ENCODE data around the gene CNTLN. TPM values are rescaled to one million over a fixed set of nuclear protein-coding genes. Genes with fewer than 3 reads are reported as not detected.
A peak's percentile ranks its signal among the peaks of the same experiment; 100 is the strongest.
"Not testable (repeated sequence)": the region's sequence is repeated elsewhere in the genome, so short reads cannot be mapped to it uniquely, and the experiment has no call there.

CNTLN gene
- total RNA-seq, 1 experiment from 2014 or later: 5.8 TPM

DNA sequence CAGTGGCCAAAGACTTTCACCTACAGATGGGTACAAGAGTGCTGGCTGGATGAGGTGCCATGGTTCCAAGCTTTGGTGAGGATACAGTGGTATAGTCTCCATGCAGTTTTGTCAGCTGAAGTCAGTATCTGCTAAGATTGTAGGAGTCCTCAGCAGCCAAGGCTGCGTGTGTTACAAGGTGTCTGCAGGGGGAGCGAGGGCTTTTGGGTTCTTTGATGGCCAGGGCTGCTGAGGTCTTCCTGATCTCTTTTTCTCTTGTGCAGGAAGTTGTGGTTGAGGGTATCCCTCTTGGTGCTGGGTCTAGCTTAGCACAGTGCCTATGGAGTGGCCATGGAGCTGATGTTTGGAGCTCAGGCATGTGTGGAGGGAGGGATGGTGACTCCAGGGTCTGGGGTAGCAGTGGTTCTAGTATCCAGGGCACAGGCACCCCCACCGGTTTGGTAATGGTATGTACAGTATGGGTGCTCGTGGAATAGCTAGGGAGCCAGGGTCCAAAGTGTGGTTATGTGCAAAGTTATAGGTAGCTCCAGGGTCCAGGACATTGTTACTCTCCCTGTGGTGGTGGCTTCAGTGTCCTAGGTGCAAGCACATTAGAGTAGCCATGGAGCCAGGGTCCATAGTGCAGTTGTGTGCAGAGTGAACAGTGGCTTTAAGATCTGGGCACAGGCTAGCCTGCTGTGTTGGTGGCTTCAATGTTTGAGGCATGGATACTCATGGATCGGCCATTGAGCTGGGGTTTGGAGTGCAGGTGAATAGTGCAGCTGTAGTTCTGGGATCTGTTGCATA lies 36.7 kb downstream of the CNTLN start:
- no peak for DNase-seq (ENCODE audit: low read depth)

GRCh38 chr9:17177496-17177895 lies 42.7 kb downstream of the CNTLN start:
- DNase-seq (ENCODE audit: low read depth): not testable (repeated sequence)

DNA sequence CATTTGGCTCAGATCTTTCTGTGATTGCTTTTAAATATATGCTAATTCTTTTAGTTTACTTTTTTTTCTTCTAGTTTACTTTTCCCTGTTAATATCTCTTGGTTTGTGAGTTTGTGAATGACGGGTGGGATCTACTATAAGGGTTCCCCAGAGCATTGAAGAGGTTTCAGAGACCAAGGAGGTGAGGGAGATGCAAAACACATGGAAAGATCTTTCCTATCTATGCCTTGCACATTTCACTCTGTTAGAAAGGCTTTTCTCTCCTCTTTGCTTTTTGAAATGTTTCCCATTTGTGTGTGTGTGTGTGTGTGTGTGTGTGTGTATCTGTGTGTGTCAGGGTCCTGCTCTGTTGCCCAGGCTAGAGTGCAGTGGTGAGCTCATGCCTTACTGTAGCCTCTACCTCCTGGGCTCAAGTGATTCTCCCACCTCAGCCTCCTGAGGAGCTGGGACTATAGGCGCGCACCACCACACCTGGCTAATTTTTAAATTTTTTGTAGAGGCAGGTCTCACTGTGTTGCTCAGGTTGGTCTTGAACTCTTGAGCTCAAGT lies 50.7 kb downstream of the CNTLN start:
- no peak for DNase-seq (ENCODE audit: low read depth)

GRCh38 chr9:17191082-17191481 lies 56.2 kb downstream of the CNTLN start:
- DNase-seq (ENCODE audit: low read depth): no peak

GRCh38 chr9:17204611-17205152 lies 69.8 kb downstream of the CNTLN start:
- no peak for DNase-seq (ENCODE audit: low read depth)

GRCh38 chr9:17216011-17216410 lies 81.2 kb downstream of the CNTLN start:
- no peak for DNase-seq (ENCODE audit: low read depth)

- no peak for DNase-seq (ENCODE audit: low read depth)
Measured at GRCh38 chr9:17216646-17217045, 81.8 kb downstream of the CNTLN start.

GRCh38 chr9:17217272-17217671 lies 82.4 kb downstream of the CNTLN start:
- DNase-seq (ENCODE audit: low read depth): no peak

DNA sequence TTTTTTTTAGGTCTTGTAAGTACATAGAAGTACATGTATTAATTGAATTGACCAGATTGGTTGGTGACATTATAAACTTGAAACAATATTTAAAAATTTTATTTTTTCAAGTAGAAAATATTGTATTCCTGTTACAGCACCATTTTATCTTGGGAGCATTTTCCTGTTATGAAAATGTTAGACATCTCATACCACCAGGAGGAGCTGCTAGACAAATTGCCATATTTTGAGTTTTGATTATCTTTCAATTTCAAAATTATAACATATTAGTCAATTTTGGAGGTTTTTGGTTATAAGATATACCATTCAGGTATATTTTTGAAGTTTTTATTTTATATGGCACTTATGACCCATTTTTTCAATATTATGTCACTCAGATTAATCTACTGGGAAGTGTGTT lies 84.4 kb downstream of the CNTLN start:
- no peak for DNase-seq (ENCODE audit: low read depth)

- DNase-seq (ENCODE audit: low read depth): no peak
Measured at GRCh38 chr9:17222932-17223331, 88.1 kb downstream of the CNTLN start.

DNA sequence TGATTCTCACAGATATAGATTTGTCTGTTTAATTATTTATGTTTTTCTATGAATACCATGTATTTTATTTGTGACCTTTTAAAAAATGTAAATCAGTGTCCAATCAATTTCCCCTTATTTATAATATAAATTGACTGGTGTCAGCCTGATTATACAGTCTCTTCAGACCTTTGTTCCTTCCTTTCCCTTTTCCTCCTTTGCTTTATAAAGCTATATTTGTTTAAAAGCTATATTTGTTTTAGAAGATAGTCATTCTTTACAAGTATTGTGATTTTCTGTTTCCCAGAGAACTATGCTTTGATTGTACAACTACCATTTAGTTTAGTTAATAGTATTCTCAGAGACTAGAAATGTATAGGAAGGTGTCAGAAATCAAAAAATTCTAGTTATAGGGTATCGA lies 90.6 kb downstream of the CNTLN start:
- DNase-seq (ENCODE audit: low read depth): no peak

GRCh38 chr9:17229945-17230560 lies 95.2 kb downstream of the CNTLN start:
- peak; percentile 43 for DNase-seq (ENCODE audit: low read depth)

- no peak for DNase-seq (ENCODE audit: low read depth)
Measured at GRCh38 chr9:17230646-17231045, 95.8 kb downstream of the CNTLN start.

DNA sequence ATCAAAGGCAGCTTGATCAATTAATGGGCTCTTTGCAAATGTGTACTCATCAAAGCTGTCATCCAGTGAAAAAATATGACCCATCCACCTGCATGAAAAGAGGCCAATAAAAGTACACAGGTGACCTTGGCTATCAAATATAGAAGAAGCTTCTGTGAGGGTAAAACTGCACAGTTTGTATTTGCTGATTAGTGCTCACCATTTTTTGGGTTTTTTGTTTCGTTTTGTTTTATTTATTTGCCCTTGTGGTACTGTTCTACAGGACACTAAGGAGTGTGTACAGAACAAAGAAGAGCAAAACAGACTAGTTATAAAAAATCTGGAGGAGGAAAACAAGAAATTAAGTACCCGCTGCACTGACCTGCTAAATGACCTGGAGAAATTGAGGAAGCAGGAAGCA lies 101.3 kb downstream of the CNTLN start:
- DNase-seq (ENCODE audit: low read depth): no peak

GRCh38 chr9:17246770-17247169 lies 111.9 kb downstream of the CNTLN start:
- DNase-seq (ENCODE audit: low read depth): no peak

- no peak for DNase-seq (ENCODE audit: low read depth)
Measured at GRCh38 chr9:17251100-17251499, 116.3 kb downstream of the CNTLN start.

DNA sequence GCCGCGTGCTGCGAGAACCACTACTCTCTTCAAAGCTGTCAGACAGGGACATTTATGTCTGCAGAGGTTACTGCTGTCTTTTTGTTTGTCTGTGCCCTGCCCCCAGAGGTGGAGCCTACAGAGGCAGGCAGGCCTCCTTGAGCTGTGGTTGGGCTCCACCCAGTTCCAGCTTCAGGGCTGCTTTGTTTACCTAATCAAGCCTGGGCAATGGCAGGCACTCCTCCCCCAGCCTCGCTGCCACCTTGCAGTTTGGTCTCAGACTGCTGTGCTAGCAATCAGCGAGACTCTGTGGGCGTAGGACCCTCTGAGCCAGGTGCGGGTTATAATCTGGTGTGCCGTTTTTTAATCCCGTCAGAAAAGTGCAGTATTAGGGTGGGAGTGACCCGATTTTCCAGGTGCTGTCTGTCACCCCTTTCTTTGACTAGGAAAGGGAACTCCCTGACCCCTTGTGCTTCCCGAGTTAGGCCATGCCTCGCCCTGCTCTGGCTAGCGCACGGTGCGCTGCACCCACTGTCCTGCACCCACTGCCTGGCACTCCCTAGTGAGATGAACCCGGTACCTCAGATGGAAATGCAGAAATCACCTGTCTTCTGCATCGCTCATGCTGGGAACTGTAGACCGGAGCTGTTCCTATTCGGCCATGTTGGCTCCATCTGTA lies 133.8 kb downstream of the CNTLN start:
- not testable (repeated sequence) for DNase-seq (ENCODE audit: low read depth)

GRCh38 chr9:17269799-17270198 lies 135.0 kb downstream of the CNTLN start:
- no peak for DNase-seq (ENCODE audit: low read depth)

- no peak for DNase-seq (ENCODE audit: low read depth)
Measured at GRCh38 chr9:17272536-17272935, 137.7 kb downstream of the CNTLN start.

GRCh38 chr9:17280350-17281012 lies 145.6 kb downstream of the CNTLN start:
- no peak for DNase-seq (ENCODE audit: low read depth)

DNA sequence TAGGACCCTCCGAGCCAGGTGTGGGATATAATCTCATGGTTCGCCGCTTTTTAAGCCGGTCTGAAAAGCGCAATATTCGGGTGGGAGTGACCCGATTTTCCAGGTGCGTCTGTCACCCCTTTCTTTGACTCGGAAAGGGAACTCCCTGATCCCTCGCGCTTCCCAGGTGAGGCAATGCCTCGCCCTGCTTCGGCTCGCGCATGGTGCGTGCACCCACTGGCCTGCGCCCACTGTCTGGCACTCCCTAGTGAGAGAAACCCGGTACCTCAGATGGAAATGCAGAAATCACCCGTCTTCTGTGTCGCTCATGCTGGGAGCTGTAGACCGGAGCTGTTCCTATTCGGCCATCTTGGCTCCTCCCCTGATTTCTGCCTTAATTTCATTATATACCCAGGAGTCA lies 155.8 kb downstream of the CNTLN start:
- not testable (repeated sequence) for DNase-seq (ENCODE audit: low read depth)

All from HT1080 (cell line).